H9 (cell line): ENCODE data around the gene DENND5B. TPM values are rescaled to one million over a fixed set of nuclear protein-coding genes. Genes with fewer than 3 reads are reported as not detected.

Experiments
- DNase-seq: peaks from one replicate; pipeline ENCODE4 v3.0.0-alpha.2; 2017
- H2AFZ ChIP-seq: one replicate; pipeline ENCODE4 v1.6.1; 2013; ENCODE audit warnings: mild to moderate bottlenecking, low read length, control low read depth, moderate library complexity
- H2AK5ac ChIP-seq: 2 replicates; pipeline ENCODE4 v1.6.1; 2013; ENCODE audit warnings: low read length, control low read depth, mixed read lengths; ENCODE audit not compliant: insufficient read length
- H2BK120ac ChIP-seq: one replicate; pipeline ENCODE4 v1.6.1; 2013; ENCODE audit warnings: low read depth, mild to moderate bottlenecking, low read length, control low read depth, inconsistent platforms; ENCODE audit not compliant: poor library complexity, severe bottlenecking
- H2BK12ac ChIP-seq: 2 replicates; pipeline ENCODE4 v1.6.1; 2013; ENCODE audit warnings: low read length, control low read depth, mixed read lengths, low read depth; ENCODE audit not compliant: insufficient read length
- H2BK15ac ChIP-seq: 2 replicates; pipeline ENCODE4 v1.6.1; 2013; ENCODE audit warnings: low read depth, low read length, control low read depth
- H2BK20ac ChIP-seq: one replicate; pipeline ENCODE4 v1.6.1; 2013; ENCODE audit warnings: low read depth, mild to moderate bottlenecking, low read length, control low read depth, inconsistent platforms; ENCODE audit not compliant: poor library complexity, severe bottlenecking
- H2BK5ac ChIP-seq: 2 replicates; pipeline ENCODE4 v1.6.1; 2013; ENCODE audit warnings: low read length, control low read depth, mixed read lengths; ENCODE audit not compliant: insufficient read length
- H3K14ac ChIP-seq: 2 replicates; pipeline ENCODE4 v1.6.1; 2013; ENCODE audit warnings: low read length, control low read depth; ENCODE audit not compliant: insufficient read depth
- H3K18ac ChIP-seq: 2 replicates; pipeline ENCODE4 v1.6.1; 2013; ENCODE audit warnings: low read depth, mild to moderate bottlenecking, mixed read lengths, low read length, control low read depth; ENCODE audit not compliant: insufficient read length
- H3K23ac ChIP-seq: 2 replicates; pipeline ENCODE4 v1.6.1; 2013; ENCODE audit warnings: low read length, control low read depth, mixed read lengths, low read depth; ENCODE audit not compliant: insufficient read length
- H3K23me2 ChIP-seq: 2 replicates; pipeline ENCODE4 v1.6.1; 2013; ENCODE audit warnings: low read depth, mild to moderate bottlenecking, mixed read lengths, low read length, control low read depth; ENCODE audit not compliant: insufficient read length, poor library complexity, severe bottlenecking
- H3K27ac ChIP-seq: 2 replicates; pipeline ENCODE4 v1.5.1; 2013; ENCODE audit warnings: low read length, control low read depth, mixed read lengths, low read depth; ENCODE audit not compliant: insufficient read length
- H3K27me3 ChIP-seq: 2 replicates; pipeline ENCODE4 v1.6.1; 2013; ENCODE audit warnings: low read length, control low read depth, inconsistent platforms; ENCODE audit not compliant: insufficient read depth
- H3K4ac ChIP-seq: 2 replicates; pipeline ENCODE4 v1.6.1; 2013; ENCODE audit warnings: low read depth, mild to moderate bottlenecking, control low read depth, inconsistent platforms, low read length, moderate library complexity
- H3K4me1 ChIP-seq: 2 replicates; pipeline ENCODE4 v1.6.1; 2013; ENCODE audit warnings: low read length, control low read depth, inconsistent platforms; ENCODE audit not compliant: insufficient read depth
- H3K4me2 ChIP-seq: 2 replicates; pipeline ENCODE4 v1.6.1; 2013; ENCODE audit warnings: low read length, control low read depth, mixed read lengths; ENCODE audit not compliant: insufficient read length, insufficient read depth
- H3K56ac ChIP-seq: 2 replicates; pipeline ENCODE4 v1.6.1; 2013; ENCODE audit warnings: low read depth, mild to moderate bottlenecking, mixed read lengths, low read length, control low read depth; ENCODE audit not compliant: insufficient read length
- H3K79me1 ChIP-seq: 2 replicates; pipeline ENCODE4 v1.6.1; 2013; ENCODE audit warnings: low read depth, mild to moderate bottlenecking, moderate library complexity, low read length, control low read depth, inconsistent platforms; ENCODE audit not compliant: insufficient read depth, poor library complexity, severe bottlenecking
- H3K79me2 ChIP-seq: 2 replicates; pipeline ENCODE4 v1.6.1; 2013; ENCODE audit warnings: low read length, control low read depth, inconsistent platforms; ENCODE audit not compliant: insufficient read depth
- H3K9ac ChIP-seq: 2 replicates; pipeline ENCODE4 v1.6.1; 2013; ENCODE audit warnings: low read length, control low read depth, mixed read lengths; ENCODE audit not compliant: insufficient read length; ENCODE audit errors: extremely low read depth
- H3K9me3 ChIP-seq: one replicate; pipeline ENCODE4 v1.6.1; 2013; ENCODE audit warnings: low read depth, low read length, inconsistent platforms; ENCODE audit not compliant: control insufficient read depth
- H3T11ph ChIP-seq: one replicate; pipeline ENCODE4 v1.6.1; 2013; ENCODE audit warnings: mild to moderate bottlenecking, low read length, control low read depth, inconsistent platforms
- H4K20me1 ChIP-seq: one replicate; pipeline ENCODE4 v1.6.1; 2013; ENCODE audit not compliant: control insufficient read depth, insufficient read length, insufficient read depth
- H4K5ac ChIP-seq: 2 replicates; pipeline ENCODE4 v1.6.1; 2013; ENCODE audit warnings: low read depth, mild to moderate bottlenecking, mixed read lengths, low read length, control low read depth; ENCODE audit not compliant: insufficient read length
- H4K8ac ChIP-seq: replicated peaks from 2 replicates; pipeline ENCODE4 v1.6.1; 2013; ENCODE audit warnings: low read length, control low read depth, mixed read lengths, low read depth; ENCODE audit not compliant: insufficient read length
- H4K91ac ChIP-seq: 2 replicates; pipeline ENCODE4 v1.6.1; 2013; ENCODE audit warnings: low read depth, mild to moderate bottlenecking, moderate library complexity, mixed read lengths, low read length, control low read depth; ENCODE audit not compliant: insufficient read length
- H3K27ac Mint-ChIP-seq, 3 experiments: 2 replicates in 2 of 3; 3 replicates in 1 of 3; pipeline ENCODE4 v1.8.0; 2020 to 2021; ENCODE audit warnings: mixed read lengths in 3 of 3, mild to moderate bottlenecking in 1 of 3, moderate library complexity in 1 of 3
- H3K27me3 Mint-ChIP-seq: 2 replicates; pipeline ENCODE4 v1.8.0; 2021; ENCODE audit warnings: low read depth, mild to moderate bottlenecking, moderate library complexity, mixed read lengths
- H3K36me3 Mint-ChIP-seq, 3 experiments: 2 replicates in 2 of 3; 3 replicates in 1 of 3; pipeline ENCODE4 v1.8.0; 2020 to 2021; ENCODE audit warnings: low read depth in 3 of 3, mixed read lengths in 3 of 3; ENCODE audit not compliant: insufficient read depth in 1 of 3
- H3K4me1 Mint-ChIP-seq, 2 experiments: 2 replicates each; pipeline ENCODE4 v1.8.0; 2020; ENCODE audit warnings: mixed read lengths in 2 of 2
- H3K4me3 Mint-ChIP-seq, 2 experiments: 2 replicates in 1 of 2; 3 replicates in 1 of 2; pipeline ENCODE4 v1.8.0; 2020 to 2021; ENCODE audit warnings: mild to moderate bottlenecking in 2 of 2, mixed read lengths in 2 of 2, moderate library complexity in 1 of 2
- H3K9me3 Mint-ChIP-seq, 2 experiments: 2 replicates in 1 of 2; 3 replicates in 1 of 2; pipeline ENCODE4 v1.8.0; 2020; ENCODE audit warnings: mild to moderate bottlenecking in 2 of 2, mixed read lengths in 2 of 2, moderate library complexity in 1 of 2
- WGBS: extraction: QIAGEN DNeasy Blood & Tissue Kit; methylation state at CpG from one replicate; pipeline ENCODE4 v1.1.7; 2013; ENCODE audit warnings: missing lambda C conversion rate, low lambda C conversion rate, mixed read lengths; ENCODE audit not compliant: insufficient read length; ENCODE audit errors: extremely low coverage; 5-methylcytosine and 5-hydroxymethylcytosine counted together
- total RNA-seq: library from RNA; stranded (reverse); gene quantifications from 2 replicates; pipeline ENCODE4 v1.2.1, GENCODE V29; 2021
- TF ChIP-seq, protein P1 (sequence below): fragments of 200-600 bp; sonication (generic); conservative IDR thresholded peaks from 3 replicates; pipeline ENCODE4 v1.8.0; 2021; ENCODE audit warnings: antibody characterized with exemption, mild to moderate bottlenecking

Gene DENND5B
- total RNA-seq, 1 experiment from 2014 or later: 13.4 TPM

DNA sequence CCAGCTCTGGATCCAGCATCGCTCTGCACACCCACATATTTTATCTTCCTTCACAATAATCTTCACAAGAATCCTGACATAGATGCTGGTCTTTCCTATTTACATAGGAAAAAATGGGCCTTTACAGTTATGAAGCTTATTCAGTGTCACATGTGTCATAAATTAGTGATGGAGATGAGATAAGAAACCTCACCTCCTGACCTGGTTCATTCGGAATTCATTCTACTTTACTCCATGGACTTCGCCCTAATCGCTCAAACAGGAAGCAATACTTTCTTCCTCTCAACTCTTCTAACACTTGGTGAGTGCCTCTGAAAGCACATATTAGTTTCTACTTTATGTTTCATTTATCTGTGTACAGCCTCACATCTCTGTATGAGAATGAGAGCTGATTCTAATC is 253.0 kb downstream of the DENND5B start:
- no peak overlapping the region for H2AFZ ChIP-seq
- no peak overlapping the region for H3K27ac ChIP-seq
- no peak overlapping the region for H4K5ac ChIP-seq
- Mint-ChIP-seq H3K27me3 (no peaks in the 10 kb centered on the region), H3K9me3 (no peaks in the 10 kb centered on the region), H3K4me3 (no peak overlapping the region), H3K4me1 (peaks cover 13 to 15% of the 10 kb centered on the region in 2 experiments), H3K36me3 (no peaks in the 10 kb centered on the region), H3K27ac (no peak overlapping the region)
- no peak overlapping the region for H3T11ph ChIP-seq
- H4K20me1 ChIP-seq: no peaks in the 10 kb centered on the region
- no peaks in the 10 kb centered on the region; the same call in 1 of the 2 replicates for H3K4me1 ChIP-seq
- H3K23ac ChIP-seq: no peak overlapping the region
- H4K8ac ChIP-seq: no peak overlapping the region
- no peaks in the 10 kb centered on the region for H3K27me3 ChIP-seq
- H3K23me2 ChIP-seq: no peaks in the 10 kb centered on the region
- H3K79me2 ChIP-seq: no peaks in the 10 kb centered on the region
- H2BK20ac ChIP-seq: no peak overlapping the region
- no peak overlapping the region for H3K4me2 ChIP-seq
- no peak overlapping the region for H2BK5ac ChIP-seq
- H3K14ac ChIP-seq: no peak overlapping the region
- H2BK12ac ChIP-seq: no peak overlapping the region
- H3K4ac ChIP-seq: no peak overlapping the region
- H2BK15ac ChIP-seq: no peak overlapping the region
- H3K18ac ChIP-seq: no peak overlapping the region
- no peaks in the 10 kb centered on the region for H3K9me3 ChIP-seq
- no peak overlapping the region for H2BK120ac ChIP-seq
- H4K91ac ChIP-seq: no peak overlapping the region
- DNase-seq: no peak
- no CpG with 5 or more reads among the region's 4 CpGs for WGBS
- TF ChIP-seq, protein P1, sequence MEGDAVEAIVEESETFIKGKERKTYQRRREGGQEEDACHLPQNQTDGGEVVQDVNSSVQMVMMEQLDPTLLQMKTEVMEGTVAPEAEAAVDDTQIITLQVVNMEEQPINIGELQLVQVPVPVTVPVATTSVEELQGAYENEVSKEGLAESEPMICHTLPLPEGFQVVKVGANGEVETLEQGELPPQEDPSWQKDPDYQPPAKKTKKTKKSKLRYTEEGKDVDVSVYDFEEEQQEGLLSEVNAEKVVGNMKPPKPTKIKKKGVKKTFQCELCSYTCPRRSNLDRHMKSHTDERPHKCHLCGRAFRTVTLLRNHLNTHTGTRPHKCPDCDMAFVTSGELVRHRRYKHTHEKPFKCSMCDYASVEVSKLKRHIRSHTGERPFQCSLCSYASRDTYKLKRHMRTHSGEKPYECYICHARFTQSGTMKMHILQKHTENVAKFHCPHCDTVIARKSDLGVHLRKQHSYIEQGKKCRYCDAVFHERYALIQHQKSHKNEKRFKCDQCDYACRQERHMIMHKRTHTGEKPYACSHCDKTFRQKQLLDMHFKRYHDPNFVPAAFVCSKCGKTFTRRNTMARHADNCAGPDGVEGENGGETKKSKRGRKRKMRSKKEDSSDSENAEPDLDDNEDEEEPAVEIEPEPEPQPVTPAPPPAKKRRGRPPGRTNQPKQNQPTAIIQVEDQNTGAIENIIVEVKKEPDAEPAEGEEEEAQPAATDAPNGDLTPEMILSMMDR: no peak
- no peak overlapping the region for H3K9ac ChIP-seq
- no peaks in the 10 kb centered on the region for H3K79me1 ChIP-seq
- no peak overlapping the region for H3K56ac ChIP-seq
- H2AK5ac ChIP-seq: no peak overlapping the region

Other genes with a start within 250 kb of the DENND5B start
- gene ETFBKMT, start 68.6 kb upstream of the DENND5B start, total RNA-seq: 0.81 and 1.4 TPM in 2 replicates
- gene AMN1, start 137.9 kb upstream of the DENND5B start, total RNA-seq: 9.6 and 10.8 TPM in 2 replicates